ENCODE measurements around the gene ASTN2.
A peak's percentile ranks its signal among the peaks of the same experiment; 100 is the strongest.

The ASTN2 gene

GRCh38 chr9:116525611-116526010 lies 889.2 kb downstream of the ASTN2 start:
- no peak for DNase-seq (ENCODE audit: low spot score)

GRCh38 chr9:116524778-116525470 lies 889.9 kb downstream of the ASTN2 start:
- DNase-seq (ENCODE audit: low spot score), result no peak

- no peak for DNase-seq (ENCODE audit: low spot score)
Measured at GRCh38 chr9:116520218-116520617, 894.6 kb downstream of the ASTN2 start.

DNA sequence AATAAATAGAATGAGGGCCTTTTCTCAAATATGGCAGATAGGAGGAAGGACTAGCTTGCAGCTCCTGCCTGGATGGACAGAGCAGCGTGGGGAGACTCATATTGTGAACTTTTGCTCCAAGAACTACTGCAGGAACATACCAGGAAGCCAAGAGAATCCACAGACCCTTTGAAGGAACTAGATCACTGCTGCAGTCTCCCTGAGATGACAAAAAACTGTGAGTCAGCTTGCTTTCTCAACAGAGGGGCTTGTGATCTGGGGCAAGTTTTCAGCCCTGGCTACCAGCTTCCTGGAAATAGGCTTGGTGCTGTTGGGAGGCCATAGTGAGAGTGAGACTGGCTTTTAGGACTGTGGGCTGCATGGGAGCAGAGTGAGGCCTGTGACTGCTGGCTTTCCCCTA lies 898.4 kb downstream of the ASTN2 start:
- DNase-seq (ENCODE audit: low spot score), result no peak

DNA sequence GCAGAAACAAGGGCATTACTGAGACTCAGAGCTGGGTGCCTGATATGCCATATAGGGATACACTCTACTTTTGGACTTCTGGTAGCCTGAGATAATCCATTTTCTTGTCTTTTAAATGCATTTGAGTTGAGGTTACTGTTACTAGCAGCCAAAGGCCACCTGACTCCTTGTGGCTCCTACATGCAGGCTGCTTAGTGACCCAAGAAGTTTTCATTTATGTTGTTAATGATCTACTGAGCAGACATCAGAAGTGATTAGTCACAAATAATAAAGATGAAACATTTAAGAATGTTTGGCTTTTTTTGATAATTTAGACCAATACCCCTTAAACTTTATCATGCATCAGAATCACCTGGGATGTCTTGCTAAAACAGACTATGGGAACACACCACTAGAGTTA lies 899.3 kb downstream of the ASTN2 start:
- no peak for DNase-seq (ENCODE audit: low spot score)

DNA sequence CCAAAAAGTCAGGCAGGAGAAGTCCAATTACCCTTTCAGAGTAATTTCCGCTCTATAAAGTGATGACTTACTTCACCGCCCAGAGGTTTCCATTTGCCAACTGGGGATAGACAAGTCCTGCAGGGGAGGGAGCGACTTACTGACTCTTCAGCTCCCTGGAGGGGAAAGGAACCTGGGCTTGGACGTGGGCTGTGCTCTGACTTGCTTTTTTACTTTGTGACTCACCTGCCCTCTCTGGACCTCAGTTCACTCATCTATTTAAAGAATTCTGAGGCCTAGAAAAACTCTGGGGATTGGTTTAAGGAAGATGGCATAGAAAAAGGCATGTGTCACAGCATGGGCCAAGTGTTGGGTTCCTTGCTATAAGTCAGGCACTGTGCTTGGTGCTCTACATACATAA lies 908.2 kb downstream of the ASTN2 start:
- DNase-seq (ENCODE audit: low spot score), result no peak

GRCh38 chr9:116504893-116505480 lies 909.9 kb downstream of the ASTN2 start:
- no peak for DNase-seq (ENCODE audit: low spot score)

GRCh38 chr9:116504081-116504480 lies 910.8 kb downstream of the ASTN2 start:
- no peak for DNase-seq (ENCODE audit: low spot score)

GRCh38 chr9:116502746-116503145 lies 912.1 kb downstream of the ASTN2 start:
- no peak for DNase-seq (ENCODE audit: low spot score)

- DNase-seq (ENCODE audit: low spot score), result no peak
Measured at GRCh38 chr9:116501871-116502270, 913.0 kb downstream of the ASTN2 start.

GRCh38 chr9:116499986-116500871 lies 914.6 kb downstream of the ASTN2 start:
- DNase-seq (ENCODE audit: low spot score), result no peak

DNA sequence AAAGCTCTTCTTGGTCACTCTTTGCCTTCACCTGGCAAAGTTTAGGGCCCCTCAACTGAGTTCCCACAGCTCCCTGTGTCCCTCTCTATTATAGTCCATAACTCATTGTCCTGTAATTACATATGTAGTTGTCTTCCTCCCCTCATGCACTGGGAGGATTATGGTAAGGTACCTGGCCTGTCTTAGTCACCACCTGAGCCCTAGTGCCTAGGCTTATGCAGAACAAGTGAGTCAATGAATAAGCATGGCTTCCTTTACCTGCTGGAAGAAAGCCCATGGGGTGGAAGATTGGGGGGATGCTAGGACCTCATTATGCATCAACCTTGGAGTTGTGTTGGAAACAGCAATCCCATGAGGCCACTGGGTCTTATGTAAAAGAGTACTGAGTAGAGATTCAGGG lies 915.4 kb downstream of the ASTN2 start:
- DNase-seq (ENCODE audit: low spot score), result no peak

DNA sequence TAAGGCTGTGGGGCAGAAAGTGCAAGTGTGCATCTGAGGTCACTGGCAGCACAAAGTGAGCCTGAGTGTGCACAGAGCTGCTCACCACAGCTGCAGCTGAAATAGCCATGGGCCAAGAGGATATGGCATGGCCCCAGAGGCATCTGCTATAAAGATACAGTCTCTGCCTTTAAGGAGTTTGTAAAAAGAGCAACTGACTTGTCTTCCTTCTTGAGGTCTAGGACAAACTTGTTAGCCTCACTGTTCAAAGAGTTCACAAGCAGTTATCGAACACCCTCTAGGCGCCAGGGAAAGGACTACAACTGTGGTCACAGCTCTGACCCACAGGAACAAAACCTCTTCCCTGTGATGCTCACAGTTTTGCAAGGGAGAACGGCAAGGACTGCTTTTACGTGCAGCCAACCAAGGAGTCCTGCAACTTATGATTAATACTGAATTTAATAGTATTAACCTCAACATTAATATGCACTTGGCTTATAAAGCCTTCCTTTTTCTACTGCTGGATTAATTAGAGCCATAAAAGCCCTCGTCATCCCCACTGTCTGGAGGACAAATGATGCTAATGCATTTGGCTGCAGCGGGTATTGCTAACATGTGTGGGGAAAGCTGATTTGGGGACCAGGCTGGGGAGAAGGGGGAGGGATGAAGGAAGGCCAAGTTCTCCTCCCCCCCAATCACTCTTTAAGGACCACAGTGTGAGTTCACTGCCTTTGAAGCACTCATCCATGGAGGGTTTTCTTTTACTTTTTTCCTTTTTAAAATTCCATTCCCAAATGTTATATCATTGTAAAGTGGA lies 917.6 kb downstream of the ASTN2 start:
- no peak for DNase-seq (ENCODE audit: low spot score)

DNA sequence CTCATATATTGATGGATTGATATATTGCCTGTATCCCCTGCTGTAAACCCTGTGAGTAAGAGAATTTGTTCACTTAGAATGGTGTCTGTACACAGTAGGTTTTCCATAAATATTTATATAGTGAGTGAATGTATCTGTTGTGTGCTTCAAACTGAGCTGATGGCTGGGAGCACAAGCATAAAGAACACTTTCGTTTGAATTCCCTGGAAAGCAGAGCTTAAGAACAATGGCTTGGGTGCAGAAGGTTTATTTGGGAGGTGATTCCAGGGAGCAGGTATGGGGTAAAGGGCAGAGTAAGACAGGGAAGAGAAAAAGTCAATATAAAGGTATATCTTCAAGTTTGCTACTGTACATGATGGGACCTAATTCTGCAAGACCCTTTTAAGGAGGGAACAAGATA lies 918.7 kb downstream of the ASTN2 start:
- no peak for DNase-seq (ENCODE audit: low spot score)

DNA sequence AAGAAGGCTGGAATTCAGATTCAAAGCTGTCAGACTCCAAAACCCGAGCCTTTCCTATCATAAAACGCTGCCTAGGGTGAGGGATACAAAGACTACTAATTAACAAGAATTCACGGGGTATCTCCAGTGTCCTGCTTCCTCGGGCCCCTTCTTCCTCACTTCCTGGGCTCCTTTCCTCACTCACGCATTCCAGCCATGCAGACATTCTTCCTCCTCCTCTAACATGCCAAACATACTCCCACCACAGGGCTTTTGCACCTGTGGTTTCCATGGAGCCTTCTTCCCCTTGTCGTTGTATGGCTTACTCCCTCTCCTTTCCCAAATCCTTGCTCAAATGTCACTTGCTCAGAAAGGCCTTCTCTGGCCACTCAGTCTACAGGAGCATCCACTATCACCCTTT lies 919.1 kb downstream of the ASTN2 start:
- no peak for DNase-seq (ENCODE audit: low spot score)

- peak; percentile 53 for DNase-seq (ENCODE audit: low spot score)
Measured at GRCh38 chr9:116494815-116495634, 919.8 kb downstream of the ASTN2 start.

- DNase-seq (ENCODE audit: low spot score), result no peak
Measured at GRCh38 chr9:116493183-116493860, 921.5 kb downstream of the ASTN2 start.

DNA sequence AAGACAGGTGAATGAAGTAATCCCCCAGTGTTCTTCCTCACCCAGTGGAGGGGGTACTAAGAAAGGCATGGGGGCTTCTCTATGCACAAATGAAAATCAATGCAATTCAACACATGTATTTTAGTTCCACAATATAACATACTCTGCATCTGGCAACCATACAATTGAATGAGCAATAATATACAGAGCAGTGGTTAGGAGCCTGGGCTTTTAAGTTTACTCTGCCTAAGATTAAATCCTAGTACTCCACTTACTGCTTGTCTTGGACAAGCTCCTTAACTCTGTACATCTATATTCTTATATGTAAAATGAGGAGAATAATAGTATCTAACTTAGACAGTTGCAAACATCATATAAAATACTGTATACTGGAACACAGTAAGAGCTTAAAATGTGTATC lies 923.2 kb downstream of the ASTN2 start:
- no peak for DNase-seq (ENCODE audit: low spot score)

DNA sequence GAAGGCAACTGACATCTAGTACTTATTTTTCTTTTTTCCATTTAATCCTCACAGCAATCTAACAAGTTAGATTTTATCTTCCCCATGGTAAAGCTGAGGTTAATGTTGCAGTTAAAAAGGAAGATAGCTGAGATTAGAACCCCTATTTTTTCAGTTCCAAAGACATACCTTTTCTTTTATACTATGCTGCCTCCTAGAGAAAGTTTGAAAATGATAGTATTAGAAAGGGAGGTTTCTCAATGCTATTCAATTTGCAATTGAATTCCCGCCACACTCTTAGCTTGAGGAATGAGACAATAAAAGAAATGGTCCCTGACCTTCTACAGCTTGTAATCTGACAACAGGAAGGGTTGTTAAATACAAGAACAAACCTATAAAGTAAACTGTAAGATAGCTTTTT lies 923.6 kb downstream of the ASTN2 start:
- DNase-seq (ENCODE audit: low spot score), result no peak

DNA sequence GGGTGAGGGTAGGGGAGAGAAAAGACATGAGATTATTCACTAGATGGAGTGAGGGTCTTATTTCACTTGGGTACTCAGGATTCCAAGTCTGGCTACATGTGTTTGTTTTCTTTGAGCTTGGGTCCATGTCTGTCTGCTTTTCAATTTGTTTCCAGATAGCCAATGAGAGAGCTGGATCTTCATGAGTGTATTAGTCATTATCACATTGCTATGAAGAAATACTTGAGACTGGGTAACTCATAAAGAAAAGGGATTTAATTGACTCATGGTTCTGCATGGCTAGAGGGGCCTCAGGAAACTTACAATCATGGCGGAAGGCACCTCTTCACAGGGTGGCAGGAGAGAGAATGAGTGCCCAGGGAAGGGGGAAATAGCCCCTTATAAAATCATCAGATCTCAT lies 924.5 kb downstream of the ASTN2 start:
- no peak for DNase-seq (ENCODE audit: low spot score)

GRCh38 chr9:116488373-116488772 lies 926.5 kb downstream of the ASTN2 start:
- DNase-seq (ENCODE audit: low spot score), result no peak
